A549 (cell line): Measurements from ENCODE around the gene HERC3. TPM values are rescaled to one million over a fixed set of nuclear protein-coding genes. Genes with fewer than 3 reads are reported as not detected.

Source experiments
- ATAC-seq, 2 experiments: fragments of 200-7000 bp in 1 of 2; fragments of >200 bp in 1 of 2; cut with Nextera tagmentation in 1 of 2; cut with Tn5 transposase in 1 of 2; 3 replicates each; pipeline versions ENCODE4 v1.8.0 to v1.9.1; 2018 to 2020; ENCODE audit warnings: mild to moderate bottlenecking in 1 of 2, moderate library complexity in 1 of 2
- CTCF ChIA-PET: fragments of 300-600 bp; sonication (Branson Sonifier 250); formaldehyde crosslinking; extraction: SDS; loops from one replicate; lab custom pipeline; 2021; ENCODE audit warnings: antibody characterized with exemption, inconsistent platforms; lab: Yijun Ruan, JAX
- POLR2A ChIA-PET: fragments of 350-600 bp; formaldehyde crosslinking; extraction: SDS; loops from one replicate; lab custom pipeline; 2021; ENCODE audit warnings: antibody characterized with exemption, inconsistent platforms; lab: Yijun Ruan, JAX
- DNase-seq, 2 experiments: peaks; one replicate each; pipeline versions ENCODE4 v3.0.0 to v3.0.0-alpha.2; 2011 to 2016; ENCODE audit warnings: low read depth in 1 of 2, low spot score in 1 of 2
- FAIRE-seq: peaks from 2 replicates; lab custom pipeline; 2011; peaks lifted over from hg19 to GRCh38; lab: Jason Lieb, UNC
- H3K27ac ChIP-seq, 2 experiments: fragments of >200 bp; sonication (Bioruptor Twin); formaldehyde crosslinking; 3 replicates each; pipeline ENCODE4 v1.5.1; 2016 to 2017
- H3K4me1 ChIP-seq: fragments of >200 bp; sonication (Bioruptor Twin); formaldehyde crosslinking; 3 replicates; pipeline ENCODE4 v1.6.1; 2016
- H3K4me2 ChIP-seq: fragments of >200 bp; sonication (Bioruptor Twin); formaldehyde crosslinking; 3 replicates; pipeline ENCODE4 v1.6.1; 2016
- H3K4me3 ChIP-seq: fragments of >200 bp; sonication (Bioruptor Twin); formaldehyde crosslinking; 3 replicates; pipeline ENCODE4 v1.5.1; 2016
- H3K9me3 ChIP-seq: fragments of >200 bp; sonication (Bioruptor Twin); formaldehyde crosslinking; 3 replicates; pipeline ENCODE4 v1.6.1; 2016
- BHLHE40 ChIP-seq: IDR thresholded peaks from 2 replicates; pipeline ENCODE4 v1.6.1; 2012; ENCODE audit warnings: low read depth, low read length, inconsistent platforms
- CBX2 ChIP-seq: fragments of 200-600 bp; sonication (generic); IDR thresholded peaks from 2 replicates; pipeline ENCODE4 v1.6.1; 2016; ENCODE audit warnings: low read depth, mild to moderate bottlenecking, borderline replicate concordance
- CEBPB ChIP-seq, 2 experiments: fragments of >200 bp in 1 of 2; sonication (Bioruptor Twin) in 1 of 2; formaldehyde crosslinking in 1 of 2; IDR thresholded peaks; 2 replicates each; pipeline ENCODE4 v1.6.1; 2012 to 2016
- EHF ChIP-seq: fragments of 250-450 bp; sonication (Bioruptor Pico); IDR thresholded peaks from 2 replicates; pipeline ENCODE4 v1.5.0; 2020; ENCODE audit warnings: mild to moderate bottlenecking
- FOSL2 ChIP-seq, 2 experiments: fragments of 450-650 bp in 1 of 2; fragments of >200 bp in 1 of 2; sonication (Bioruptor Twin) in 1 of 2; formaldehyde crosslinking; IDR thresholded peaks; 2 replicates each; pipeline versions ENCODE4 v1.5.0 to v1.6.1; 2016 to 2020; ENCODE audit warnings: mild to moderate bottlenecking in 1 of 2, moderate library complexity in 1 of 2
- FOXS1 ChIP-seq: fragments of 250-450 bp; sonication (Bioruptor Pico); IDR thresholded peaks from 2 replicates; pipeline ENCODE4 v1.5.0; 2020; ENCODE audit warnings: mild to moderate bottlenecking, moderate library complexity
- GATA3 ChIP-seq: IDR thresholded peaks from 2 replicates; pipeline ENCODE4 v1.6.1; 2012; ENCODE audit warnings: borderline replicate concordance
- HEYL ChIP-seq: fragments of 250-450 bp; sonication (Bioruptor Pico); IDR thresholded peaks from 2 replicates; pipeline ENCODE4 v1.8.0; 2021; ENCODE audit warnings: mild to moderate bottlenecking, moderate library complexity
- HOXB13 ChIP-seq: fragments of 250-450 bp; sonication (Bioruptor Pico); IDR thresholded peaks from 2 replicates; pipeline ENCODE4 v1.5.0; 2020; ENCODE audit warnings: low read depth, mild to moderate bottlenecking, moderate library complexity
- JUN ChIP-seq, 2 experiments: fragments of >200 bp; sonication (Bioruptor Twin); formaldehyde crosslinking; IDR thresholded peaks; 2 replicates in 1 of 2; 3 replicates in 1 of 2; pipeline ENCODE4 v1.6.1; 2016 to 2017
- JUNB ChIP-seq: fragments of >200 bp; sonication (Bioruptor Twin); formaldehyde crosslinking; IDR thresholded peaks from 2 replicates; pipeline ENCODE4 v1.6.1; 2016
- MYC ChIP-seq: IDR thresholded peaks from 2 replicates; pipeline ENCODE4 v1.6.1; 2012; ENCODE audit warnings: mild to moderate bottlenecking, inconsistent platforms, low read length, improper control_type of control experiment, borderline replicate concordance
- NR3C1 ChIP-seq: fragments of >200 bp; sonication (Bioruptor Twin); formaldehyde crosslinking; IDR thresholded peaks from 3 replicates; pipeline ENCODE4 v1.6.1; 2017
- PHF8 ChIP-seq: fragments of 200-600 bp; sonication (generic); IDR thresholded peaks from 2 replicates; pipeline ENCODE4 v1.6.1; 2016; ENCODE audit warnings: low read depth, mild to moderate bottlenecking, antibody characterized with exemption, moderate library complexity, borderline replicate concordance
- POLR2A ChIP-seq: IDR thresholded peaks from 2 replicates; pipeline ENCODE4 v1.6.1; 2012; ENCODE audit warnings: mild to moderate bottlenecking, low read length
- RARB ChIP-seq: fragments of 250-450 bp; sonication (Bioruptor Pico); IDR thresholded peaks from 2 replicates; pipeline ENCODE4 v1.8.0; 2021; ENCODE audit warnings: mild to moderate bottlenecking, moderate library complexity
- RCOR1 ChIP-seq: fragments of 150-350 bp; IDR thresholded peaks from 2 replicates; pipeline ENCODE4 v1.6.1; 2014; ENCODE audit warnings: antibody characterized with exemption, low read length, low read depth
- RNF2 ChIP-seq: fragments of 200-600 bp; sonication (generic); IDR thresholded peaks from 2 replicates; pipeline ENCODE4 v1.6.1; 2016; ENCODE audit warnings: low read depth, mild to moderate bottlenecking, antibody characterized with exemption, moderate library complexity, borderline replicate concordance
- SMC3 ChIP-seq: fragments of >200 bp; sonication (Bioruptor Twin); formaldehyde crosslinking; IDR thresholded peaks from 3 replicates; pipeline ENCODE4 v1.6.1; 2018; ENCODE audit warnings: inconsistent platforms
- TP53 ChIP-seq: fragments of 250-450 bp; sonication (Bioruptor Pico); IDR thresholded peaks from 2 replicates; pipeline ENCODE4 v1.5.0; 2021; ENCODE audit warnings: mild to moderate bottlenecking, moderate library complexity
- ZNF302 ChIP-seq: fragments of 250-450 bp; sonication (Bioruptor Pico); IDR thresholded peaks from 2 replicates; pipeline ENCODE4 v1.9.0; 2021; ENCODE audit warnings: inconsistent platforms, mild to moderate bottlenecking, moderate library complexity
- WGBS: methylation state at CpG from one replicate; pipeline ENCODE4 v1.1.6; 2017; ENCODE audit errors: missing lambda C conversion rate; 5-methylcytosine and 5-hydroxymethylcytosine counted together
- polyA plus RNA-seq, 4 experiments: library from polyadenylated mRNA; depleted of rRNA in 3 of 4; stranded (reverse); fragments of >200 nt; fragmentation: RNase III in 1 of 4; extraction: RNeasy Plus Mini Kit Qiagen cat#74134 plus additional on column Dnase treatment in 1 of 4; gene quantifications; 2 replicates in 3 of 4; 3 replicates in 1 of 4; pipeline ENCODE4 v1.2.3, GENCODE V29; 2011 to 2017
- TF ChIP-seq, protein P1 (sequence below): fragments of >200 bp; sonication (Bioruptor Twin); formaldehyde crosslinking; IDR thresholded peaks from 3 replicates; pipeline ENCODE4 v1.5.1; 2016
- TF ChIP-seq, protein P2 (sequence below): fragments of 250-450 bp; sonication (Bioruptor Pico); IDR thresholded peaks from 2 replicates; pipeline ENCODE4 v1.5.0; 2020; ENCODE audit warnings: low read depth, mild to moderate bottlenecking, moderate library complexity
- TF ChIP-seq, protein P3 (sequence below): IDR thresholded peaks from 2 replicates; pipeline ENCODE4 v1.6.1; 2012

Gene HERC3
- polyA plus RNA-seq, 2 of the 4 experiments (the other 2 are of a cell fraction) = 4.9 to 6.2 TPM

DNA sequence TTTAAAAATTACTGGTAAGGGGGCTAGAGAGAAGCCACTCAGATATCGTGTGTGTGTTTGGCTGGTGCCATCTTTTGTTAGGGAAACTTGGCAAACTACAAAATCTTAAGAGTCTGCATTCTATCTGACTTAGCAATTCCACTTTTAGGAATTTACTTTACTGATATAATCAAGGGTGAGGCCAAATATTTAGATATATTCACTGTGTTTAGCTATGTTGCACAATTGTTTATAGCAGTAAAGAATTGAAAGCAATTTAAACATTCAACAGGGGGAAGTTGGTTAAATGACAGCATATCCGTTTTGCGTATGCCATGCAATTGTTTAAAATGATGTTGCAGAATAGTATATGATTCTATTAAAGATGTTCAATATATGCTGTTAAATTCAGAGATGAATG, 6.4 kb upstream of the HERC3 start:
- CTCF ChIA-PET = no interaction called here
- 58% methylated on average over 3 of the region's 3 CpGs for WGBS
- TF ChIP-seq GATA3 = no peak
- TF ChIP-seq NR3C1 = no peak
- TF ChIP-seq EHF = no peak
- TF ChIP-seq FOSL2 (IDR thresholded peaks at IDR 0.05) = no peak
- no peak for TF ChIP-seq FOSL2 (CRISPR knock-in tag; IDR thresholded peaks at IDR 0.05)
- no peak for TF ChIP-seq TP53 (CRISPR knock-in tag)
- no peak for TF ChIP-seq POLR2A
- TF ChIP-seq JUNB = no peak

GRCh38 chr4:88587306-88587705, 5.0 kb upstream of the HERC3 start:
- no peak overlapping the region for H3K4me2 ChIP-seq
- peaks cover 4% of the 10 kb centered on the region; the same call in 1 of the 3 replicates for H3K4me1 ChIP-seq
- no peak for TF ChIP-seq CBX2
- no peak for TF ChIP-seq SMC3
- TF ChIP-seq, protein P1, sequence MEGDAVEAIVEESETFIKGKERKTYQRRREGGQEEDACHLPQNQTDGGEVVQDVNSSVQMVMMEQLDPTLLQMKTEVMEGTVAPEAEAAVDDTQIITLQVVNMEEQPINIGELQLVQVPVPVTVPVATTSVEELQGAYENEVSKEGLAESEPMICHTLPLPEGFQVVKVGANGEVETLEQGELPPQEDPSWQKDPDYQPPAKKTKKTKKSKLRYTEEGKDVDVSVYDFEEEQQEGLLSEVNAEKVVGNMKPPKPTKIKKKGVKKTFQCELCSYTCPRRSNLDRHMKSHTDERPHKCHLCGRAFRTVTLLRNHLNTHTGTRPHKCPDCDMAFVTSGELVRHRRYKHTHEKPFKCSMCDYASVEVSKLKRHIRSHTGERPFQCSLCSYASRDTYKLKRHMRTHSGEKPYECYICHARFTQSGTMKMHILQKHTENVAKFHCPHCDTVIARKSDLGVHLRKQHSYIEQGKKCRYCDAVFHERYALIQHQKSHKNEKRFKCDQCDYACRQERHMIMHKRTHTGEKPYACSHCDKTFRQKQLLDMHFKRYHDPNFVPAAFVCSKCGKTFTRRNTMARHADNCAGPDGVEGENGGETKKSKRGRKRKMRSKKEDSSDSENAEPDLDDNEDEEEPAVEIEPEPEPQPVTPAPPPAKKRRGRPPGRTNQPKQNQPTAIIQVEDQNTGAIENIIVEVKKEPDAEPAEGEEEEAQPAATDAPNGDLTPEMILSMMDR = no peak
- TF ChIP-seq MYC = no peak
- TF ChIP-seq HOXB13 (CRISPR knock-in tag) = no peak
- no peak for TF ChIP-seq JUN (IDR thresholded peaks at IDR 0.05)
- no peak for TF ChIP-seq HEYL (CRISPR knock-in tag)
- TF ChIP-seq, protein P2, sequence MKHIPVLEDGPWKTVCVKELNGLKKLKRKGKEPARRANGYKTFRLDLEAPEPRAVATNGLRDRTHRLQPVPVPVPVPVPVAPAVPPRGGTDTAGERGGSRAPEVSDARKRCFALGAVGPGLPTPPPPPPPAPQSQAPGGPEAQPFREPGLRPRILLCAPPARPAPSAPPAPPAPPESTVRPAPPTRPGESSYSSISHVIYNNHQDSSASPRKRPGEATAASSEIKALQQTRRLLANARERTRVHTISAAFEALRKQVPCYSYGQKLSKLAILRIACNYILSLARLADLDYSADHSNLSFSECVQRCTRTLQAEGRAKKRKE (CRISPR knock-in tag) = no peak
- no peak for TF ChIP-seq JUNB
- no peak for TF ChIP-seq PHF8
- TF ChIP-seq RCOR1 = no peak
- no peak for TF ChIP-seq RARB (CRISPR knock-in tag)
- TF ChIP-seq CEBPB (IDR thresholded peaks at IDR 0.05) = no peak
- TF ChIP-seq BHLHE40 = no peak
- TF ChIP-seq RNF2 = no peak
- TF ChIP-seq ZNF302 (CRISPR knock-in tag) = no peak
- TF ChIP-seq GATA3 = no peak
- no peak for TF ChIP-seq FOXS1 (CRISPR knock-in tag)
- TF ChIP-seq, protein P3, sequence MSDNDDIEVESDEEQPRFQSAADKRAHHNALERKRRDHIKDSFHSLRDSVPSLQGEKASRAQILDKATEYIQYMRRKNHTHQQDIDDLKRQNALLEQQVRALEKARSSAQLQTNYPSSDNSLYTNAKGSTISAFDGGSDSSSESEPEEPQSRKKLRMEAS = no peak
- no peak overlapping the region for H3K27ac ChIP-seq
- CTCF ChIA-PET = no interaction called here
- WGBS = 76% methylated on average over 1 of the region's 1 CpG
- no peaks in the 10 kb centered on the region for H3K9me3 ChIP-seq
- ATAC-seq (no peak), FAIRE-seq (no peak), DNase-seq (no peak)
- POLR2A ChIA-PET = no interaction called here
- no peak overlapping the region for H3K4me3 ChIP-seq

More for the DNA sequence above, 6.4 kb upstream of the HERC3 start:
- DNase-seq (no peak), FAIRE-seq (no peak), ATAC-seq (no peak)
- Histone ChIP-seq H3K9me3 (no peaks in the 10 kb centered on the region), H3K4me2 (no peak overlapping the region), H3K4me1 (no peaks in the 10 kb centered on the region), H3K27ac (no peak overlapping the region), H3K4me3 (no peak overlapping the region)
- POLR2A ChIA-PET = no interaction called here
